ENCODE results near the gene GNS. TPM values are rescaled to one million over a fixed set of nuclear protein-coding genes. Genes with fewer than 3 reads are reported as not detected.
A peak's percentile ranks its signal among the peaks of the same experiment; 100 is the strongest.

GNS gene
- total and polyA plus RNA-seq, 2 experiments from 2014 or later = 44.0 to 45.5 TPM

DNA sequence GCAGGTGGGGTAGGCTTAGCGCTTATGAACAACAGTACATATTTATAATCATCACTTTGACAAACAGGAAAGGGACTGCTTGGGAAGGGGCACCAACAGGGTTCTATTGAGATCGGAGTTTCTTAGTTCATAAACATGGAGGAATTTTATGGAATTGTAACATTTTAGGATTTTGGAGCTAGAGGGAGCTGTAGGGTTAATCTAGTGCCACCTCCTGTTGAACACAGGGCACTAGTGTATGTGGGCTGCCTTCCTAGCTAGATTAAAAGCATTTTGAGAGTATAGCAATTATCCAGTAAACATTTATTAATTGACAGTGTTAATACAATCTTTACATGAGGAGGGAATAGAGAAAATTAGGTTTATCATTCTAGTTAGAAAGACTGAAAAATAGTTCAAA, 42.2 kb upstream of the GNS start:
- no peaks in the 10 kb centered on the region for H3K4me1 ChIP-seq (ENCODE audit: low read depth)
- H3K9me3 ChIP-seq (ENCODE audit: low read depth) = no peaks in the 10 kb centered on the region
- no peaks in the 10 kb centered on the region for H3K27me3 ChIP-seq
- no peaks in the 10 kb centered on the region for H3K36me3 ChIP-seq
- no peak overlapping the region for H3K4me3 ChIP-seq
- H3K27ac ChIP-seq = no peak overlapping the region
- DNase-seq (ENCODE audit: low read depth in 1 of 2, low spot score in 1 of 2) = no peak
- peak; percentile 29 for TF ChIP-seq CTCF (IDR thresholded peaks at IDR 0.05; ENCODE audit: low read depth, low read length)

GRCh38 chr12:64800640-64801039, 41.4 kb upstream of the GNS start:
- no peaks in the 10 kb centered on the region for H3K27me3 ChIP-seq
- DNase-seq (ENCODE audit: low read depth in 1 of 2, low spot score in 1 of 2) = no peak
- H3K36me3 ChIP-seq = no peaks in the 10 kb centered on the region
- H3K4me1 ChIP-seq (ENCODE audit: low read depth) = no peaks in the 10 kb centered on the region
- H3K9me3 ChIP-seq (ENCODE audit: low read depth) = no peaks in the 10 kb centered on the region
- H3K4me3 ChIP-seq = no peak overlapping the region
- H3K27ac ChIP-seq = no peak overlapping the region
- TF ChIP-seq CTCF (IDR thresholded peaks at IDR 0.05; ENCODE audit: low read depth, low read length) = no peak

DNA sequence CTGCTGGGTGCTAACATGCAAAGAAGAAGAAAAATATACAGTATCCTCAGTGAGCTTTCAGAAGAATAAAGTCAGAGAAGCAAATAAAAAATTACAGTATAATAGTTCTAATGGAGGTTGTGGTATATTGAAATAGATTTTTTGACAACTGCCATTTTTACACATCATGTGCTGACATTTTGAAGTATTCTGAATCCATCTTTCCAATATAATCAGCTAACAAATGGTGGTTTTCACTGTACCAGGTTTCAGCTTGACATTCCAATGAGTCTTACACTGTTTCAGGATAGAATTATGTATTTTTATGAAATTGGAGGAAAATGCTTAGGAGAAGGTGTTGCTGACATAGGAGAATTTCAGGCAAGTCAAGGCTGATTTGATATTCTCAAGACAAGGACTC, 39.0 kb upstream of the GNS start:
- TF ChIP-seq CTCF (IDR thresholded peaks at IDR 0.05; ENCODE audit: low read depth, low read length) = no peak
- H3K36me3 ChIP-seq = no peaks in the 10 kb centered on the region
- H3K27ac ChIP-seq = no peak overlapping the region
- H3K4me1 ChIP-seq (ENCODE audit: low read depth) = peaks cover 9% of the 10 kb centered on the region
- DNase-seq (ENCODE audit: low read depth in 1 of 2, low spot score in 1 of 2) = no peak
- H3K9me3 ChIP-seq (ENCODE audit: low read depth) = no peaks in the 10 kb centered on the region
- no peak overlapping the region for H3K4me3 ChIP-seq
- H3K27me3 ChIP-seq = no peaks in the 10 kb centered on the region

DNA sequence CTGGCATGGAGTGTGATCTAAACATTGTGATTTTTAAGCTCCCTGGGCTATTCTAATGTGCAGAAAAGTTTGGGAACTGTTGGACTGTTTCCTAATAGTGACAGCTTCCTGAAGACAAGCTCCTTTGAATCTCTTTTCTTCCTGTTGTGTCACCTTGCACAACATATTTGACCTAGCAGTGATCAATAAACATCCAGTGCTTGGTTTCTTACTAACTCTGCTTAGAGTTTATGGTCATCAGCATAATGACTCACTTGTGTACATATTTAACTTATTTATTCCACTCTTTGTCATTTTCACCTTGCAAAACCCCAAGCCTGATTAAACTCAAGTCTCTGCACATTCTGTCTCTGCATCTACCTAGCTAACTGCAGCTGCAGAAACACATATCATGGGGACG, 38.0 kb upstream of the GNS start:
- no peak for DNase-seq (ENCODE audit: low read depth in 1 of 2, low spot score in 1 of 2)
- Histone ChIP-seq H3K9me3 (ENCODE audit: low read depth) (no peaks in the 10 kb centered on the region), H3K27me3 (no peaks in the 10 kb centered on the region), H3K4me1 (ENCODE audit: low read depth) (peaks cover 9% of the 10 kb centered on the region), H3K36me3 (no peaks in the 10 kb centered on the region), H3K4me3 (no peak overlapping the region), H3K27ac (no peak overlapping the region)
- TF ChIP-seq CTCF (IDR thresholded peaks at IDR 0.05; ENCODE audit: low read depth, low read length) = no peak

- Histone ChIP-seq H3K27ac (no peak overlapping the region), H3K36me3 (no peaks in the 10 kb centered on the region), H3K27me3 (no peaks in the 10 kb centered on the region), H3K9me3 (ENCODE audit: low read depth) (no peaks in the 10 kb centered on the region), H3K4me1 (ENCODE audit: low read depth) (peaks cover 9% of the 10 kb centered on the region), H3K4me3 (no peak overlapping the region)
- peak; percentile 85 to 94 for DNase-seq (ENCODE audit: low read depth in 1 of 2, low spot score in 1 of 2)
- TF ChIP-seq CTCF (IDR thresholded peaks at IDR 0.05; ENCODE audit: low read depth, low read length) = peak; percentile 82
These were observed 37.1 kb upstream of the GNS start for GRCh38 chr12:64796205-64796845.

Measured in cardiac muscle cell (in vitro differentiated cells and primary cell).